H1 (cell line): ENCODE results near the gene KIFC1. TPM values are rescaled to one million over a fixed set of nuclear protein-coding genes. Genes with fewer than 3 reads are reported as not detected.

Experiments used
- CTCF ChIA-PET: fragments of 300-600 bp; sonication (Branson Sonifier 250); formaldehyde crosslinking; loops from one replicate; lab custom pipeline; 2021; ENCODE audit not compliant: partially characterized antibody; lab: Charles Lee
- POLR2A ChIA-PET: fragments of 300-600 bp; sonication (Branson Sonifier 250); formaldehyde crosslinking; loops from one replicate; lab custom pipeline; 2021; ENCODE audit warnings: inconsistent platforms; ENCODE audit not compliant: partially characterized antibody; lab: Charles Lee
- DNase-seq, 2 experiments: peaks; one replicate each; pipeline versions ENCODE4 v3.0.0 to v3.0.0-alpha.2; 2010 to 2022; ENCODE audit warnings: low spot score in 2 of 2, low read depth in 1 of 2, mixed read lengths in 1 of 2
- FAIRE-seq: peaks from 2 replicates; lab custom pipeline; 2011; peaks lifted over from hg19 to GRCh38; lab: Jason Lieb, UNC
- H2AFZ ChIP-seq: 2 replicates; pipeline ENCODE4 v1.8.1; 2012; ENCODE audit warnings: low read length, inconsistent platforms
- H2AK5ac ChIP-seq: 2 replicates; pipeline ENCODE4 v1.6.1; 2013; ENCODE audit warnings: low read depth, low read length
- H2BK120ac ChIP-seq: replicated peaks from 2 replicates; pipeline ENCODE3; 2013; ENCODE audit warnings: low read depth, low read length, inconsistent platforms
- H2BK12ac ChIP-seq: 2 replicates; pipeline ENCODE4 v1.6.1; 2013; ENCODE audit warnings: low read depth, low read length
- H2BK15ac ChIP-seq: 2 replicates; pipeline ENCODE4 v1.6.1; 2013; ENCODE audit warnings: low read length
- H2BK20ac ChIP-seq: 2 replicates; pipeline ENCODE4 v1.6.1; 2013; ENCODE audit warnings: low read length
- H2BK5ac ChIP-seq: 2 replicates; pipeline ENCODE4 v1.6.1; 2013; ENCODE audit warnings: low read depth, low read length
- H3K14ac ChIP-seq: 2 replicates; pipeline ENCODE4 v1.6.1; 2013; ENCODE audit warnings: inconsistent platforms; ENCODE audit not compliant: insufficient read length
- H3K18ac ChIP-seq: 2 replicates; pipeline ENCODE4 v1.6.1; 2013; ENCODE audit warnings: low read length; ENCODE audit errors: extremely low read depth
- H3K23ac ChIP-seq: 2 replicates; pipeline ENCODE4 v1.6.1; 2013; ENCODE audit warnings: inconsistent platforms; ENCODE audit not compliant: insufficient read length
- H3K23me2 ChIP-seq: 2 replicates; pipeline ENCODE4 v1.6.1; 2013; ENCODE audit warnings: low read depth, low read length
- H3K27ac ChIP-seq: 2 replicates; pipeline ENCODE4 v1.6.1; 2011; ENCODE audit warnings: low read depth, low read length, inconsistent platforms
- H3K27me3 ChIP-seq, 4 experiments: replicated peaks in 1 of 4; 1 replicate in 1 of 4; 2 replicates in 3 of 4; pipeline versions ENCODE4 v1.6.1 to v1.8.1; 2011 to 2013; ENCODE audit warnings: low read length in 3 of 4, mild to moderate bottlenecking in 3 of 4, inconsistent platforms in 2 of 4, mixed read lengths in 2 of 4, moderate library complexity in 1 of 4; ENCODE audit not compliant: control insufficient read depth in 3 of 4, insufficient read depth in 3 of 4; ENCODE audit errors: extremely low read depth in 1 of 4
- H3K36me3 ChIP-seq, 4 experiments: 2 replicates each; pipeline versions ENCODE4 v1.6.1 to v1.8.1; 2011 to 2013; ENCODE audit warnings: mild to moderate bottlenecking in 4 of 4, low read length in 3 of 4, moderate library complexity in 2 of 4, control low read depth in 1 of 4, inconsistent platforms in 1 of 4; ENCODE audit not compliant: insufficient read depth in 4 of 4, control insufficient read depth in 2 of 4
- H3K4ac ChIP-seq: replicated peaks from 2 replicates; pipeline ENCODE3; 2013; ENCODE audit warnings: low read length, low read depth, mixed read lengths, inconsistent platforms; ENCODE audit not compliant: insufficient read length
- H3K4me1 ChIP-seq, 4 experiments: replicated peaks in 1 of 4; 1 replicate in 1 of 4; 2 replicates in 3 of 4; pipeline versions ENCODE4 v1.6.1 to v1.8.1; 2011 to 2013; ENCODE audit warnings: low read length in 3 of 4, inconsistent platforms in 2 of 4, mixed read lengths in 1 of 4; ENCODE audit not compliant: insufficient read depth in 4 of 4, control insufficient read depth in 3 of 4
- H3K4me2 ChIP-seq, 2 experiments: 2 replicates each; pipeline versions ENCODE4 v1.6.1 to v1.8.1; 2011 to 2013; ENCODE audit warnings: low read depth in 2 of 2, low read length in 2 of 2, control low read depth in 1 of 2, inconsistent platforms in 1 of 2, mild to moderate bottlenecking in 1 of 2; ENCODE audit not compliant: insufficient read depth in 1 of 2
- H3K4me3 ChIP-seq, 4 experiments: fragments of 200-600, 300-600 bp in 1 of 4; sonication (generic), shearing (Covaris generic), sonication (Bioruptor Twin) in 1 of 4; 2 replicates each; pipeline versions ENCODE4 v1.5.1 to v1.8.1; 2011 to 2016; ENCODE audit warnings: low read length in 4 of 4, low read depth in 3 of 4, control low read depth in 2 of 4, inconsistent platforms in 2 of 4, mild to moderate bottlenecking in 2 of 4, mixed read lengths in 1 of 4, moderate library complexity in 1 of 4; ENCODE audit not compliant: insufficient read depth in 2 of 4; ENCODE audit errors: extremely low read depth in 1 of 4
- H3K56ac ChIP-seq: replicated peaks from 2 replicates; pipeline ENCODE3; 2013; ENCODE audit warnings: low read depth, mild to moderate bottlenecking, mixed read lengths, low read length, inconsistent platforms; ENCODE audit not compliant: insufficient read length
- H3K79me1 ChIP-seq: 2 replicates; pipeline ENCODE4 v1.6.1; 2013; ENCODE audit warnings: low read depth, low read length, control low read depth
- H3K79me2 ChIP-seq, 2 experiments: 2 replicates each; pipeline versions ENCODE4 v1.6.1 to v1.8.1; 2012 to 2013; ENCODE audit warnings: low read length in 2 of 2, mild to moderate bottlenecking in 2 of 2, inconsistent platforms in 1 of 2; ENCODE audit not compliant: insufficient read depth in 2 of 2, control insufficient read depth in 1 of 2
- H3K9ac ChIP-seq, 4 experiments: replicated peaks in 1 of 4; 1 replicate in 1 of 4; 2 replicates in 3 of 4; pipeline versions ENCODE4 v1.6.1 to v1.8.1; 2011 to 2013; ENCODE audit warnings: low read depth in 3 of 4, low read length in 3 of 4, control low read depth in 2 of 4, mild to moderate bottlenecking in 2 of 4, moderate library complexity in 2 of 4, inconsistent platforms in 1 of 4; ENCODE audit errors: extremely low read depth in 1 of 4
- H3K9me3 ChIP-seq, 2 experiments: 2 replicates each; pipeline versions ENCODE4 v1.6.1 to v1.8.1; 2012 to 2013; ENCODE audit warnings: mild to moderate bottlenecking in 2 of 2, moderate library complexity in 2 of 2, control low read depth in 1 of 2, inconsistent platforms in 1 of 2, low read depth in 1 of 2, low read length in 1 of 2, mixed read lengths in 1 of 2; ENCODE audit not compliant: insufficient read depth in 2 of 2
- H4K20me1 ChIP-seq, 2 experiments: replicated peaks in 1 of 2; 2 replicates each; pipeline versions ENCODE3 to v1.8.1; 2011 to 2013; ENCODE audit warnings: inconsistent platforms in 2 of 2, low read length in 2 of 2, mild to moderate bottlenecking in 1 of 2; ENCODE audit not compliant: insufficient read depth in 2 of 2, control insufficient read depth in 1 of 2
- H4K5ac ChIP-seq: 2 replicates; pipeline ENCODE4 v1.6.1; 2013; ENCODE audit warnings: low read length, low read depth, mixed read lengths, inconsistent platforms; ENCODE audit not compliant: insufficient read length
- H4K8ac ChIP-seq: 2 replicates; pipeline ENCODE4 v1.8.0; 2013; ENCODE audit warnings: mild to moderate bottlenecking, moderate library complexity, low read length, inconsistent platforms; ENCODE audit not compliant: insufficient read depth; ENCODE audit errors: extremely low read depth
- H4K91ac ChIP-seq: replicated peaks from 2 replicates; pipeline ENCODE3; 2013; ENCODE audit warnings: low read length, mixed read lengths, inconsistent platforms; ENCODE audit not compliant: insufficient read length
- BACH1 ChIP-seq: IDR thresholded peaks from 2 replicates; pipeline ENCODE4 v1.6.1; 2012; ENCODE audit warnings: low read length, improper control_type of control experiment
- CEBPB ChIP-seq: IDR thresholded peaks from 2 replicates; pipeline ENCODE4 v1.6.1; 2012; ENCODE audit warnings: low read depth, low read length
- CTBP2 ChIP-seq: IDR thresholded peaks from 2 replicates; pipeline ENCODE4 v1.7.0; 2011; ENCODE audit warnings: borderline replicate concordance, mild to moderate bottlenecking, moderate library complexity, mixed read lengths, low read length; ENCODE audit not compliant: insufficient read depth, insufficient read length
- EP300 ChIP-seq, 2 experiments: IDR thresholded peaks; 1 replicate in 1 of 2; 2 replicates in 1 of 2; pipeline ENCODE4 v1.6.1; 2011 to 2012; ENCODE audit warnings: low read depth in 2 of 2, low read length in 2 of 2, mild to moderate bottlenecking in 2 of 2, borderline replicate concordance in 1 of 2, inconsistent platforms in 1 of 2, moderate library complexity in 1 of 2
- KDM1A ChIP-seq: fragments of 200-600, 300-600 bp; sonication (generic); IDR thresholded peaks from 2 replicates; pipeline ENCODE4 v1.7.1; 2016; ENCODE audit warnings: mild to moderate bottlenecking, low read length, borderline replicate concordance
- NANOG ChIP-seq: IDR thresholded peaks from 2 replicates; pipeline ENCODE4 v1.6.1; 2011; ENCODE audit warnings: low read length, low read depth, mild to moderate bottlenecking, inconsistent platforms; ENCODE audit not compliant: insufficient read depth, poor library complexity, severe bottlenecking
- RAD21 ChIP-seq, 2 experiments: IDR thresholded peaks in 1 of 2; conservative IDR thresholded peaks in 1 of 2; 2 replicates each; pipeline ENCODE4 v1.6.1; 2011; ENCODE audit warnings: low read depth in 2 of 2, low read length in 2 of 2, improper control_type of control experiment in 1 of 2, inconsistent platforms in 1 of 2, mild to moderate bottlenecking in 1 of 2, moderate library complexity in 1 of 2
- SP1 ChIP-seq: IDR thresholded peaks from 2 replicates; pipeline ENCODE4 v1.6.1; 2011; ENCODE audit warnings: low read depth, low read length
- SUZ12 ChIP-seq: fragments of 200-600 bp; sonication (generic); IDR thresholded peaks from 2 replicates; pipeline ENCODE4 v1.6.1; 2012; ENCODE audit warnings: mild to moderate bottlenecking, inconsistent platforms, low read length, moderate library complexity, mixed read lengths
- TCF12 ChIP-seq: IDR thresholded peaks from 2 replicates; pipeline ENCODE4 v1.6.1; 2011; ENCODE audit warnings: low read depth, mild to moderate bottlenecking, low read length
- WGBS, 2 experiments: shearing (Covaris generic) in 1 of 2; methylation state at CpG; one replicate each; pipeline versions ENCODE4 v1.1.6 to v1.1.7; 2013 to 2015; ENCODE audit warnings: low lambda C conversion rate in 2 of 2, mixed read lengths in 2 of 2, inconsistent platforms in 1 of 2, low coverage in 1 of 2, missing lambda C conversion rate in 1 of 2; ENCODE audit not compliant: insufficient replicate concordance in 2 of 2, insufficient coverage in 1 of 2, insufficient read length in 1 of 2; ENCODE audit errors: extremely low coverage in 1 of 2, missing lambda C conversion rate in 1 of 2; 5-methylcytosine and 5-hydroxymethylcytosine counted together
- polyA plus RNA-seq, 7 experiments: library from polyadenylated mRNA; depleted of rRNA in 3 of 7; stranded (reverse) in 5 of 7; unstranded in 2 of 7; fragments of >200 nt in 5 of 7; fragments of 200-250 nt in 2 of 7; gene quantifications; 1 replicate in 5 of 7; 2 replicates in 1 of 7; 4 replicates in 1 of 7; pipeline versions ENCODE4 v1.2.1 to v1.2.3, GENCODE V29; 2011 to 2013; ENCODE audit warnings: missing spikeins in 2 of 7, mixed read lengths in 2 of 7
- total RNA-seq: library from RNA; stranded (reverse); fragmentation: NEBNext Ultra II Directional; extraction: Animal tissue kit (Norgen Biotek cat#: 25700); gene quantifications from 2 replicates; pipeline ENCODE4 v1.2.1, GENCODE V29; 2021
- TF ChIP-seq, protein P1 (sequence below): IDR thresholded peaks from 2 replicates; pipeline ENCODE4 v1.6.1; 2012; ENCODE audit warnings: low read length, inconsistent platforms

Gene KIFC1
- total and polyA plus RNA-seq, 2 of the 8 experiments (the other 6 are each of a cell fraction or from before 2014, with no cell fraction given): 46.6 to 64.3 TPM

DNA sequence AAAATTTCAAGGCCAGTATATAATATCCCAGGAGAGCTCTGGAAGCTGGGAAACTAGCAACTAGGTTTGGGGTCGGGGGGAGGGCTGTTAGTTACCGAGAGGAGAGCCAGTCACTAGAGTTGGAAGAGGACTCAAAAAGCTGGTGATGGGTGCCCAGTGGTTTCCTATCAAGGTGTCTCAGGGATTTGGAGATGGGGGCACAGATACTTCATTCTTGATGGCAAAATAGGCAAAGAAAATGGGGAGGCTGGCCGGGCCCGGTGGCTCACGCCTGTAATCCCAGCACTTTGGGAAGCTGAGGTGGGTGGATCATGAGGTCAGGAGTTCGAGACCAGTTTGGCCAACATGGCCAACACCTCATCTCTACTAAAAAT is 20.0 kb downstream of the KIFC1 start:
- Histone ChIP-seq H3K36me3 (peaks cover 9 to 53% (median 33%) of the 10 kb centered on the region in 4 experiments; a peak in 7 of 8 replicates), H4K8ac (no peak overlapping the region), H2BK120ac (no peak overlapping the region), H2BK12ac (no peak overlapping the region), H3K9me3 (no peaks in the 10 kb centered on the region), H3K4me1 (peaks cover 0 to 18% (median 8%) of the 10 kb centered on the region in 4 experiments; a peak in 6 of 7 replicates), H3K4me2 (peak overlapping the region; percentile 60 to 81), H3K23ac (no peak overlapping the region), H3K4ac (no peak overlapping the region), H2BK20ac (no peak overlapping the region), H2AK5ac (no peak overlapping the region), H3K14ac (no peak overlapping the region), H3K79me2 (peaks cover 3 to 26% of the 10 kb centered on the region in 2 experiments), H3K56ac (no peak overlapping the region), H3K23me2 (peaks cover 6% of the 10 kb centered on the region; the same call in 1 of the 2 replicates), H4K5ac (no peak overlapping the region), H3K79me1 (peaks cover 9% of the 10 kb centered on the region; the same call in 1 of the 2 replicates), H3K18ac (no peak overlapping the region), H2BK15ac (no peak overlapping the region), H4K20me1 (peaks cover 4 to 13% of the 10 kb centered on the region in 2 experiments), H2BK5ac (no peak overlapping the region), H4K91ac (no peak overlapping the region), H3K4me3 (peak overlapping the region; percentile 48 to 87 (median 70)), H3K9ac (peak overlapping the region in 2 of 4 experiments; percentile 30 to 42; a peak in 1 of 7 replicates), H2AFZ (no peak overlapping the region), H3K27ac (no peak overlapping the region), H3K27me3 (no peaks in the 10 kb centered on the region)
- no peak for FAIRE-seq
- ChIA-PET CTCF (interaction anchor here (0.9 to 1.7 kb wide), 2 partner anchors 11 to 13 kb away, joined by 3 to 8 read pairs; no protein-coding TSS in a partner anchor), POLR2A (interaction anchor here (1.0 to 3.6 kb wide), 6 partner anchors 11 to 434 kb away, joined by 3 to 24 read pairs (median 8); no protein-coding TSS in a partner anchor)
- WGBS, 2 experiments: 75% methylated on average over 6 of the region's 6 CpGs; no CpG with 5 or more reads in 1 of the 2 experiments
- DNase-seq: no peak
- TF ChIP-seq TCF12 (no peak), CEBPB (no peak), BACH1 (no peak), KDM1A (no peak), SP1 (no peak), EP300 (IDR thresholded peaks at IDR 0.05; ENCODE audit: borderline replicate concordance in 1 of 2, low read depth in 2 of 2, low read length in 2 of 2) (no peak), CTBP2 (no peak), SUZ12 (no peak), NANOG (no peak), RAD21 (IDR thresholded peaks at IDR 0.05 in 1 of 2, conservative IDR thresholded peaks at IDR 0.05 in 1 of 2; ENCODE audit: low read depth in 2 of 2, low read length in 2 of 2) (no peak)
- TF ChIP-seq, protein P1, sequence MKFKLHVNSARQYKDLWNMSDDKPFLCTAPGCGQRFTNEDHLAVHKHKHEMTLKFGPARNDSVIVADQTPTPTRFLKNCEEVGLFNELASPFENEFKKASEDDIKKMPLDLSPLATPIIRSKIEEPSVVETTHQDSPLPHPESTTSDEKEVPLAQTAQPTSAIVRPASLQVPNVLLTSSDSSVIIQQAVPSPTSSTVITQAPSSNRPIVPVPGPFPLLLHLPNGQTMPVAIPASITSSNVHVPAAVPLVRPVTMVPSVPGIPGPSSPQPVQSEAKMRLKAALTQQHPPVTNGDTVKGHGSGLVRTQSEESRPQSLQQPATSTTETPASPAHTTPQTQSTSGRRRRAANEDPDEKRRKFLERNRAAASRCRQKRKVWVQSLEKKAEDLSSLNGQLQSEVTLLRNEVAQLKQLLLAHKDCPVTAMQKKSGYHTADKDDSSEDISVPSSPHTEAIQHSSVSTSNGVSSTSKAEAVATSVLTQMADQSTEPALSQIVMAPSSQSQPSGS: no peak
